ENCODE measurements around the gene THAP6.
"Not testable (repeated sequence)": the region's sequence is repeated elsewhere in the genome, so short reads cannot be mapped to it uniquely, and the experiment has no call there.

THAP6 gene

GRCh38 chr4:75533926-75534325, 19.7 kb downstream of the THAP6 start:
- H3K9me3 ChIP-seq (ENCODE audit: insufficient read depth, low read length, severe bottlenecking): peaks cover 11% of the 10 kb centered on the region
- H3K27ac ChIP-seq (ENCODE audit: low read length); H3K4me1 ChIP-seq (ENCODE audit: insufficient read depth, low read length); H4K20me1 ChIP-seq (ENCODE audit: insufficient read depth, low read length); DNase-seq; H3K4me3 ChIP-seq (ENCODE audit: low read depth in 1 of 2, low read length in 2 of 2); H2AFZ ChIP-seq (ENCODE audit: low read depth, low read length); H3K4me2 ChIP-seq (ENCODE audit: insufficient read depth, low read length); H3K27me3 ChIP-seq (ENCODE audit: insufficient read depth, low read length, poor library complexity); H3K79me2 ChIP-seq (ENCODE audit: insufficient read depth, low read length); ATAC-seq (ENCODE audit: insufficient read depth, low read depth); H3K9ac ChIP-seq (ENCODE audit: low read depth, low read length): not testable (repeated sequence)
- H3K36me3 ChIP-seq (ENCODE audit: insufficient read depth, low read length): peaks cover 40% of the 10 kb centered on the region

GRCh38 chr4:75537308-75537707, 23.0 kb downstream of the THAP6 start:
- H3K9ac ChIP-seq (ENCODE audit: low read depth, low read length); ATAC-seq (ENCODE audit: insufficient read depth, low read depth); H2AFZ ChIP-seq (ENCODE audit: low read depth, low read length); H3K27ac ChIP-seq (ENCODE audit: low read length); H3K79me2 ChIP-seq (ENCODE audit: insufficient read depth, low read length); DNase-seq; H3K4me1 ChIP-seq (ENCODE audit: insufficient read depth, low read length); H3K27me3 ChIP-seq (ENCODE audit: insufficient read depth, low read length, poor library complexity); H3K4me3 ChIP-seq (ENCODE audit: low read depth in 1 of 2, low read length in 2 of 2); H3K9me3 ChIP-seq (ENCODE audit: insufficient read depth, low read length, severe bottlenecking); H4K20me1 ChIP-seq (ENCODE audit: insufficient read depth, low read length); H3K4me2 ChIP-seq (ENCODE audit: insufficient read depth, low read length): not testable (repeated sequence)
- peaks cover 12% of the 10 kb centered on the region; the same call in 1 of the 2 replicates for H3K36me3 ChIP-seq (ENCODE audit: insufficient read depth, low read length)

- H3K27ac ChIP-seq (ENCODE audit: low read length): no peak overlapping the region
- no peak for DNase-seq
- H2AFZ ChIP-seq (ENCODE audit: low read depth, low read length): no peak overlapping the region
- no peaks in the 10 kb centered on the region for H3K27me3 ChIP-seq (ENCODE audit: insufficient read depth, low read length, poor library complexity)
- no peaks in the 10 kb centered on the region for H3K79me2 ChIP-seq (ENCODE audit: insufficient read depth, low read length)
- no peaks in the 10 kb centered on the region for H3K9me3 ChIP-seq (ENCODE audit: insufficient read depth, low read length, severe bottlenecking)
- H3K4me1 ChIP-seq (ENCODE audit: insufficient read depth, low read length): no peaks in the 10 kb centered on the region
- H3K4me2 ChIP-seq (ENCODE audit: insufficient read depth, low read length): no peak overlapping the region
- H3K4me3 ChIP-seq (ENCODE audit: low read depth in 1 of 2, low read length in 2 of 2): no peak overlapping the region
- no peak overlapping the region for H3K9ac ChIP-seq (ENCODE audit: low read depth, low read length)
- 0 out of 2 replicates have a peak, but pooled peaks cover 2% of the 10 kb centered on the region for H3K36me3 ChIP-seq (ENCODE audit: insufficient read depth, low read length)
- H4K20me1 ChIP-seq (ENCODE audit: insufficient read depth, low read length): no peaks in the 10 kb centered on the region
- TF ChIP-seq EZH2 (IDR thresholded peaks at IDR 0.05; ENCODE audit: borderline replicate concordance, low read depth, low read length, severe bottlenecking): no peak
- TF ChIP-seq CTCF (IDR thresholded peaks at IDR 0.05; ENCODE audit: borderline replicate concordance, extremely low read depth, low read length, poor library complexity, severe bottlenecking): no peak
- ATAC-seq (ENCODE audit: insufficient read depth, low read depth): no peak
Measured at GRCh38 chr4:75542824-75543223, 28.6 kb downstream of the THAP6 start.

GRCh38 chr4:75544220-75544619, 29.9 kb downstream of the THAP6 start:
- not testable (repeated sequence) for H3K79me2 ChIP-seq (ENCODE audit: insufficient read depth, low read length); H3K4me2 ChIP-seq (ENCODE audit: insufficient read depth, low read length); DNase-seq; ATAC-seq (ENCODE audit: insufficient read depth, low read depth); H3K27me3 ChIP-seq (ENCODE audit: insufficient read depth, low read length, poor library complexity); H3K4me1 ChIP-seq (ENCODE audit: insufficient read depth, low read length); H3K36me3 ChIP-seq (ENCODE audit: insufficient read depth, low read length); H2AFZ ChIP-seq (ENCODE audit: low read depth, low read length); H3K9me3 ChIP-seq (ENCODE audit: insufficient read depth, low read length, severe bottlenecking); H3K27ac ChIP-seq (ENCODE audit: low read length); H4K20me1 ChIP-seq (ENCODE audit: insufficient read depth, low read length); H3K9ac ChIP-seq (ENCODE audit: low read depth, low read length); H3K4me3 ChIP-seq (ENCODE audit: low read depth in 1 of 2, low read length in 2 of 2)

- no peaks in the 10 kb centered on the region for H3K27me3 ChIP-seq (ENCODE audit: insufficient read depth, low read length, poor library complexity)
- H2AFZ ChIP-seq (ENCODE audit: low read depth, low read length): no peak overlapping the region
- no peaks in the 10 kb centered on the region for H3K4me1 ChIP-seq (ENCODE audit: insufficient read depth, low read length)
- 0 out of 2 replicates have a peak, but pooled peaks cover 2% of the 10 kb centered on the region for H3K36me3 ChIP-seq (ENCODE audit: insufficient read depth, low read length)
- H4K20me1 ChIP-seq (ENCODE audit: insufficient read depth, low read length): no peaks in the 10 kb centered on the region
- no peak overlapping the region for H3K4me2 ChIP-seq (ENCODE audit: insufficient read depth, low read length)
- no peak overlapping the region for H3K4me3 ChIP-seq (ENCODE audit: low read depth in 1 of 2, low read length in 2 of 2)
- no peak for DNase-seq
- TF ChIP-seq EZH2 (IDR thresholded peaks at IDR 0.05; ENCODE audit: borderline replicate concordance, low read depth, low read length, severe bottlenecking) (no peak), CTCF (IDR thresholded peaks at IDR 0.05; ENCODE audit: borderline replicate concordance, extremely low read depth, low read length, poor library complexity, severe bottlenecking) (no peak)
- H3K27ac ChIP-seq (ENCODE audit: low read length): no peak overlapping the region
- ATAC-seq (ENCODE audit: insufficient read depth, low read depth): no peak
- H3K79me2 ChIP-seq (ENCODE audit: insufficient read depth, low read length): no peaks in the 10 kb centered on the region
- H3K9me3 ChIP-seq (ENCODE audit: insufficient read depth, low read length, severe bottlenecking): no peaks in the 10 kb centered on the region
- H3K9ac ChIP-seq (ENCODE audit: low read depth, low read length): no peak overlapping the region
Measured at GRCh38 chr4:75544870-75545269, 30.6 kb downstream of the THAP6 start.

All from DND-41 (cell line).